ENCODE results near the gene SORCS3.

The SORCS3 gene

DNA sequence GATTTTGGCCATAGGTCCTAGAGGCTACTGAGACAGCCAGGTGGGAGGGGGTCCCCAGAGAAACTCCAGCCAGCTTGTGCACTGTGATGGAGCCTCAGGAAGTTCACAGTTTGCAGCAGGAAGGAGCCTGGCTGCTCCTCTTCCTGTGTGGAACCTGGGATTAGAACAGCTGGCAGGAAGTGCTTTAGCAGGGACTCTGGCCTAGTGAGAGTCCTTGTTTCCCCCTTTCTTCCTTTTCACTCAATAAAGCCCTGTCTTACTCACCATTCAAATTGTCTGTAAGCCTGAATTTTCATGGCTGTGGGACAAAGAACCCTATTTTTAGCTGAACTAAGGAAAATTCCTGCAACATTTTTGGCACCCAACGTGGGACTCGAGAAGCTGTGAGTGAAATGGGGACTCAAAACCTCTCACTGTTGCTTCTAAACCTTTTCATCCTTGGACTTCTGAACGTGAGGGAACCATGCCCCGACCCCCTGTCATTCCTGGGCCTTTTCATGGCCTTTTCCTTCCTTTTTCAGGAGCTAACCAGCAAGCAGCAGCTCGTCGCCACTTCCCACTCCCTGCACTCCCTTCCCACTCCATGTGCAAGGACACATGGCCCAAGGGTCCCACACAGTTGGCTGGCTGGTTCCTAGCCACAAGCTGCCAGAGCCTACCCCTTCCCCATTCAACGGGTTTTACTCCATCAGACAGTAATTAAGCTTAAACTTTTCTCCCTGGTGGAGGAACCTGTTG lies 32.8 kb upstream of the SORCS3 start:
- Histone ChIP-seq H3K79me2 (ENCODE audit: control insufficient read depth, low read length) (no peaks in the 10 kb centered on the region), H3K36me3 (ENCODE audit: control insufficient read depth, low read length) (no peaks in the 10 kb centered on the region), H3K4me1 (ENCODE audit: control insufficient read depth, low read length) (no peaks in the 10 kb centered on the region), H3K27ac (ENCODE audit: low read depth, low read length) (no peak overlapping the region), H3K4me2 (ENCODE audit: low read length) (no peak overlapping the region), H4K20me1 (ENCODE audit: control insufficient read depth, insufficient read depth, low read depth, low read length) (no peaks in the 10 kb centered on the region), H3K9me3 (ENCODE audit: control insufficient read depth, insufficient read depth, low read length) (no peaks in the 10 kb centered on the region), H3K9me2 (replicated peaks; ENCODE audit: control insufficient read depth, low read length) (no peaks in the 10 kb centered on the region), H3F3A (ENCODE audit: control insufficient read depth, insufficient read depth) (no peaks in the 10 kb centered on the region), H3K27me3 (ENCODE audit: control insufficient read depth, low read length) (0 out of 2 replicates have a peak, but pooled peaks cover 2% of the 10 kb centered on the region), H3K4me3 (ENCODE audit: low read length) (no peak overlapping the region)
- no peak for TF ChIP-seq EZH2phosphoT487 (IDR thresholded peaks at IDR 0.05; ENCODE audit: borderline replicate concordance, low read length)
- TF ChIP-seq, protein P1, sequence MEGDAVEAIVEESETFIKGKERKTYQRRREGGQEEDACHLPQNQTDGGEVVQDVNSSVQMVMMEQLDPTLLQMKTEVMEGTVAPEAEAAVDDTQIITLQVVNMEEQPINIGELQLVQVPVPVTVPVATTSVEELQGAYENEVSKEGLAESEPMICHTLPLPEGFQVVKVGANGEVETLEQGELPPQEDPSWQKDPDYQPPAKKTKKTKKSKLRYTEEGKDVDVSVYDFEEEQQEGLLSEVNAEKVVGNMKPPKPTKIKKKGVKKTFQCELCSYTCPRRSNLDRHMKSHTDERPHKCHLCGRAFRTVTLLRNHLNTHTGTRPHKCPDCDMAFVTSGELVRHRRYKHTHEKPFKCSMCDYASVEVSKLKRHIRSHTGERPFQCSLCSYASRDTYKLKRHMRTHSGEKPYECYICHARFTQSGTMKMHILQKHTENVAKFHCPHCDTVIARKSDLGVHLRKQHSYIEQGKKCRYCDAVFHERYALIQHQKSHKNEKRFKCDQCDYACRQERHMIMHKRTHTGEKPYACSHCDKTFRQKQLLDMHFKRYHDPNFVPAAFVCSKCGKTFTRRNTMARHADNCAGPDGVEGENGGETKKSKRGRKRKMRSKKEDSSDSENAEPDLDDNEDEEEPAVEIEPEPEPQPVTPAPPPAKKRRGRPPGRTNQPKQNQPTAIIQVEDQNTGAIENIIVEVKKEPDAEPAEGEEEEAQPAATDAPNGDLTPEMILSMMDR (IDR thresholded peaks at IDR 0.05; ENCODE audit: low read depth, low read length, poor library complexity, severe bottlenecking): no peak

DNA sequence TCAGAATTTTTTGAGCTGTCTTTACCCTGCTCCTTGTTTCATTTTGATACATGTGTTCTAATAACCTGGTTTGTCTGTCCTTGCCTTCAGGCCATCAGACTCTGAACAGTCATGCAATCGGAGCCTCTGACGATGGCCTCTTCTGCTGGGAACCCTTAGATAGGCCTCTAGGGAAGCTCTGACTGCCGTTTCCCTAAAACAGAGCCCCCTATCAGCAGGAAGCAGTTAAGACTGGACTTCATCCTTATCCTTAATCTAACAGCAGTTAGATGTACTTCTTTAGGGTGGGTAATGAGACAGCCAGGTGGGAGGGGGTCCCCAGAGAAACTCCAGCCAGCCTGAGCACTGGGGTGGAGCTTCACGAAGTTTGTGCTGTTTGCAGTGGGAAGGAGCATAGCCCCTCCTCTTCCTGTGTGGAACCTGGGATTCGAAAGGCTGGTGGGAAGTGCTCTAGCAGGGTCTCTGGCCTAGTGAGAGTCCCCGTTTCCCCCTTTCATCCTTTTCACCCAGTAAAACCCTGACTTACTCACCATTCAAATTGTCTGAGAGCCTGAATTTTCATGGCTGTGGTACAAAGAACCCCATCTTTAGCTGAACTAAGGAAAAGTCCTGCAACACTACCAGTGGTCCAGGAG lies 28.4 kb upstream of the SORCS3 start:
- Histone ChIP-seq H3K36me3 (ENCODE audit: control insufficient read depth, low read length) (no peaks in the 10 kb centered on the region), H3K4me2 (ENCODE audit: low read length) (no peak overlapping the region), H4K20me1 (ENCODE audit: control insufficient read depth, insufficient read depth, low read depth, low read length) (no peaks in the 10 kb centered on the region), H3F3A (ENCODE audit: control insufficient read depth, insufficient read depth) (no peaks in the 10 kb centered on the region), H3K4me3 (ENCODE audit: low read length) (no peak overlapping the region), H3K9me2 (replicated peaks; ENCODE audit: control insufficient read depth, low read length) (no peaks in the 10 kb centered on the region), H3K79me2 (ENCODE audit: control insufficient read depth, low read length) (no peaks in the 10 kb centered on the region), H3K27ac (ENCODE audit: low read depth, low read length) (no peak overlapping the region), H3K4me1 (ENCODE audit: control insufficient read depth, low read length) (no peaks in the 10 kb centered on the region), H3K27me3 (ENCODE audit: control insufficient read depth, low read length) (no peaks in the 10 kb centered on the region), H3K9me3 (ENCODE audit: control insufficient read depth, insufficient read depth, low read length) (no peaks in the 10 kb centered on the region)
- TF ChIP-seq, protein P1 (IDR thresholded peaks at IDR 0.05; ENCODE audit: low read depth, low read length, poor library complexity, severe bottlenecking): no peak
- TF ChIP-seq EZH2phosphoT487 (IDR thresholded peaks at IDR 0.05; ENCODE audit: borderline replicate concordance, low read length): no peak

DNA sequence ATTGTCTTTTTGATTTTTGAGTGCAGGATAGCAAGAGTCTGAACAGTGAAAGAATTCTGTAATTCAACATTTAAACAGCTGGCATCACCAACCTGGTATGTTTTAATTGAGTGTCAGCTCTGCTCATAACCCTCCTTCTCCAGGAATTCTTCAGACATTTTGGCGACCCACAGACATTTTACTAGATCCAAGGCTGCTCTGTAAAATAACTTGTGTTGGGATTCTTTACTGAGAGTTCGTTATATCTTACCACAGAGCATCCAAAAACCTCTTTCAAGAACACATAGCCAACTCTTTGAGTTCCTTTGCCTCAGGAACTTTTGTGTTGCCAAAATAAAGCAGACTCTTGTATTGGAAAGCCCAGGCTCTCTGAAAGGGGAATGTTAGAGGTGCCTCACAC lies 27.7 kb upstream of the SORCS3 start:
- H3K79me2 ChIP-seq (ENCODE audit: control insufficient read depth, low read length): no peaks in the 10 kb centered on the region
- H3K27ac ChIP-seq (ENCODE audit: low read depth, low read length): no peak overlapping the region
- TF ChIP-seq, protein P1 (IDR thresholded peaks at IDR 0.05; ENCODE audit: low read depth, low read length, poor library complexity, severe bottlenecking): no peak
- TF ChIP-seq EZH2phosphoT487 (IDR thresholded peaks at IDR 0.05; ENCODE audit: borderline replicate concordance, low read length): no peak
- H4K20me1 ChIP-seq (ENCODE audit: control insufficient read depth, insufficient read depth, low read depth, low read length): no peaks in the 10 kb centered on the region
- H3K36me3 ChIP-seq (ENCODE audit: control insufficient read depth, low read length): no peaks in the 10 kb centered on the region
- no peaks in the 10 kb centered on the region for H3K27me3 ChIP-seq (ENCODE audit: control insufficient read depth, low read length)
- no peak overlapping the region for H3K4me2 ChIP-seq (ENCODE audit: low read length)
- no peak overlapping the region for H3K4me3 ChIP-seq (ENCODE audit: low read length)
- H3F3A ChIP-seq (ENCODE audit: control insufficient read depth, insufficient read depth): no peaks in the 10 kb centered on the region
- H3K9me2 ChIP-seq (replicated peaks; ENCODE audit: control insufficient read depth, low read length): no peaks in the 10 kb centered on the region
- no peaks in the 10 kb centered on the region for H3K4me1 ChIP-seq (ENCODE audit: control insufficient read depth, low read length)
- no peaks in the 10 kb centered on the region for H3K9me3 ChIP-seq (ENCODE audit: control insufficient read depth, insufficient read depth, low read length)
